HepG2 (cell line): ENCODE measurements around the gene ZRANB2. TPM values are rescaled to one million over a fixed set of nuclear protein-coding genes. Genes with fewer than 3 reads are reported as not detected.

Source experiments
- CEBPG ChIP-seq: IDR thresholded peaks from 2 replicates; pipeline ENCODE4 v1.6.1; 2016
- GABPA ChIP-seq, 2 experiments: IDR thresholded peaks; 2 replicates each; pipeline ENCODE4 v1.6.1; 2011 to 2016; ENCODE audit warnings: low read depth in 2 of 2, low read length in 1 of 2, missing biosample characterization in 1 of 2, missing genetic modification characterization in 1 of 2
- KLF9 ChIP-seq: IDR thresholded peaks from 2 replicates; pipeline ENCODE4 v1.6.1; 2016; ENCODE audit warnings: low read depth
- MXI1 ChIP-seq: IDR thresholded peaks from 3 replicates; pipeline ENCODE4 v1.6.1; 2012; ENCODE audit warnings: low read depth, low read length, inconsistent platforms, borderline replicate concordance
- NAIF1 ChIP-seq: sonication (generic); formaldehyde crosslinking; IDR thresholded peaks from 2 replicates; pipeline ENCODE4 v1.5.0; 2020; ENCODE audit warnings: mild to moderate bottlenecking, missing genetic modification reagents, borderline replicate concordance
- NFIC ChIP-seq: IDR thresholded peaks from 2 replicates; pipeline ENCODE4 v1.6.1; 2012; ENCODE audit warnings: mild to moderate bottlenecking, low read length, inconsistent platforms
- NFKB2 ChIP-seq: sonication (generic); formaldehyde crosslinking; IDR thresholded peaks from 2 replicates; pipeline ENCODE4 v1.4.0; 2020; ENCODE audit warnings: missing genetic modification reagents, borderline replicate concordance
- PHF20 ChIP-seq: sonication (generic); formaldehyde crosslinking; IDR thresholded peaks from 2 replicates; pipeline ENCODE4 v1.5.0; 2020; ENCODE audit warnings: mild to moderate bottlenecking, missing genetic modification reagents
- POGZ ChIP-seq: sonication (generic); formaldehyde crosslinking; IDR thresholded peaks from 2 replicates; pipeline ENCODE4 v1.4.0; 2020; ENCODE audit warnings: mild to moderate bottlenecking, missing genetic modification reagents
- POLR2AphosphoS2 ChIP-seq: IDR thresholded peaks from 2 replicates; pipeline ENCODE4 v1.6.1; 2011; ENCODE audit warnings: low read depth, low read length, improper control_type of control experiment
- POLR2AphosphoS5 ChIP-seq: IDR thresholded peaks from 2 replicates; pipeline ENCODE4 v1.6.1; 2012; ENCODE audit warnings: low read depth, low read length
- WIZ ChIP-seq: sonication (generic); formaldehyde crosslinking; IDR thresholded peaks from 2 replicates; pipeline ENCODE4 v1.5.1; 2020; ENCODE audit warnings: mild to moderate bottlenecking, missing genetic modification reagents
- YY1 ChIP-seq: IDR thresholded peaks from 2 replicates; pipeline ENCODE4 v1.6.1; 2011; ENCODE audit warnings: low read length, low read depth, moderate library complexity, mild to moderate bottlenecking; ENCODE audit not compliant: insufficient read depth, insufficient replicate concordance
- ZBTB7A ChIP-seq: sonication (generic); formaldehyde crosslinking; IDR thresholded peaks from 2 replicates; pipeline ENCODE4 v1.8.0; 2022; ENCODE audit warnings: mild to moderate bottlenecking, missing genetic modification reagents
- ZKSCAN5 ChIP-seq: sonication (generic); formaldehyde crosslinking; IDR thresholded peaks from 2 replicates; pipeline ENCODE4 v1.5.1; 2020; ENCODE audit warnings: mild to moderate bottlenecking, missing genetic modification reagents
- ZNF234 ChIP-seq: sonication (generic); formaldehyde crosslinking; conservative IDR thresholded peaks from 2 replicates; pipeline ENCODE4 v1.5.1; 2020; ENCODE audit warnings: mild to moderate bottlenecking, missing genetic modification reagents
- ZNF460 ChIP-seq: sonication (generic); formaldehyde crosslinking; IDR thresholded peaks from 2 replicates; pipeline ENCODE4 v1.5.1; 2020; ENCODE audit warnings: missing genetic modification reagents, mild to moderate bottlenecking, borderline replicate concordance
- ZNF546 ChIP-seq: sonication (generic); formaldehyde crosslinking; conservative IDR thresholded peaks from 2 replicates; pipeline ENCODE4 v1.8.1; 2023; ENCODE audit warnings: mild to moderate bottlenecking, missing genetic modification reagents
- ZNF646 ChIP-seq: sonication (generic); formaldehyde crosslinking; IDR thresholded peaks from 2 replicates; pipeline ENCODE4 v1.9.0; 2021; ENCODE audit warnings: mild to moderate bottlenecking, missing genetic modification reagents
- ZNF770 ChIP-seq: sonication (generic); formaldehyde crosslinking; IDR thresholded peaks from 2 replicates; pipeline ENCODE4 v1.5.0; 2020; ENCODE audit warnings: mild to moderate bottlenecking, missing genetic modification reagents
- polyA plus RNA-seq, 8 experiments: library from polyadenylated mRNA; depleted of rRNA in 3 of 8; stranded (reverse) in 7 of 8; unstranded in 1 of 8; fragments of >200 nt; fragmentation: Illumina TruSeq in 4 of 8; extraction: Trizol in 4 of 8; gene quantifications; 2 replicates each; pipeline versions ENCODE4 v1.2.1 to v1.2.3, GENCODE V29; 2011 to 2016; ENCODE audit warnings: low read depth in 4 of 8, missing spikeins in 1 of 8, mixed read lengths in 1 of 8; ENCODE audit not compliant: insufficient read depth in 1 of 8
- total RNA-seq, 5 experiments: library from RNA; depleted of rRNA; stranded (reverse); fragments of >200 nt; fragmentation: Illumina TruSeq; extraction: Trizol; gene quantifications; 2 replicates each; pipeline ENCODE4 v1.2.3, GENCODE V29; 2016; ENCODE audit warnings: low read depth in 1 of 5

The ZRANB2 gene
- total and polyA plus RNA-seq, 2 of the 13 experiments (the other 11 are each of a cell fraction or from before 2014, with no cell fraction given), result 43.0 to 45.4 TPM

- TF ChIP-seq KLF9 (CRISPR knock-in tag) (no peak), WIZ (no peak), POLR2AphosphoS2 (no peak), ZNF770 (CRISPR knock-in tag) (no peak), GABPA (IDR thresholded peaks at IDR 0.05; ENCODE audit: low read depth, low read length) (peak; percentile 68), GABPA (CRISPR knock-in tag; IDR thresholded peaks at IDR 0.05; ENCODE audit: low read depth) (peak; percentile 95), NFKB2 (CRISPR knock-in tag) (no peak), MXI1 (peak; percentile 17; the same call in 1 of the 3 replicates), POLR2AphosphoS5 (peak; percentile 94), CEBPG (CRISPR knock-in tag) (peak; percentile 21; the same call in 1 of the 2 replicates), YY1 (peak; percentile 89), NAIF1 (peak; percentile 56; the same call in 1 of the 2 replicates), ZNF234 (0 out of 2 replicates have a peak, but pooled peaks have one; percentile 47), ZNF546 (CRISPR knock-in tag) (no peak), ZKSCAN5 (CRISPR knock-in tag) (no peak), NFIC (peak; percentile 79; the same call in 1 of the 2 replicates), POGZ (CRISPR knock-in tag) (peak; percentile 96), ZNF460 (no peak), PHF20 (CRISPR knock-in tag) (peak; percentile 85), ZBTB7A (CRISPR knock-in tag) (no peak), ZNF646 (no peak)
Observed at GRCh38 chr1:71080739-71081696, at the start of gene ZRANB2 (continued).
